HepG2 (cell line): Measurements from ENCODE around the gene PPP1R18. TPM values are rescaled to one million over a fixed set of nuclear protein-coding genes. Genes with fewer than 3 reads are reported as not detected.

Experiments used
- CCDC6 ChIP-seq: sonication (generic); formaldehyde crosslinking; IDR thresholded peaks from 2 replicates; pipeline ENCODE4 v1.8.1; 2022; ENCODE audit warnings: mild to moderate bottlenecking, missing genetic modification reagents, moderate library complexity
- DNMT3B ChIP-seq: conservative IDR thresholded peaks from 2 replicates; pipeline ENCODE4 v1.6.1; 2016; ENCODE audit warnings: missing biosample characterization, control low read depth
- FOXO1 ChIP-seq: sonication (generic); formaldehyde crosslinking; IDR thresholded peaks from 2 replicates; pipeline ENCODE4 v1.4.0; 2020; ENCODE audit warnings: missing genetic modification reagents
- FOXP4 ChIP-seq: sonication (generic); formaldehyde crosslinking; IDR thresholded peaks from 2 replicates; pipeline ENCODE4 v1.4.0; 2020; ENCODE audit warnings: missing genetic modification reagents
- GMEB1 ChIP-seq: sonication (generic); formaldehyde crosslinking; IDR thresholded peaks from 2 replicates; pipeline ENCODE4 v1.5.1; 2020; ENCODE audit warnings: missing genetic modification reagents, mild to moderate bottlenecking, borderline replicate concordance
- KLF9 ChIP-seq: IDR thresholded peaks from 2 replicates; pipeline ENCODE4 v1.6.1; 2016; ENCODE audit warnings: low read depth
- MED8 ChIP-seq: sonication (generic); formaldehyde crosslinking; IDR thresholded peaks from 2 replicates; pipeline ENCODE4 v1.8.1; 2023; ENCODE audit warnings: mild to moderate bottlenecking, missing genetic modification reagents; ENCODE audit not compliant: insufficient replicate concordance
- MTA1 ChIP-seq: sonication (generic); formaldehyde crosslinking; IDR thresholded peaks from 2 replicates; pipeline ENCODE4 v1.4.0; 2020; ENCODE audit warnings: missing genetic modification reagents, mild to moderate bottlenecking, borderline replicate concordance
- MXI1 ChIP-seq: IDR thresholded peaks from 3 replicates; pipeline ENCODE4 v1.6.1; 2012; ENCODE audit warnings: low read depth, low read length, inconsistent platforms, borderline replicate concordance
- NAIF1 ChIP-seq: sonication (generic); formaldehyde crosslinking; IDR thresholded peaks from 2 replicates; pipeline ENCODE4 v1.5.0; 2020; ENCODE audit warnings: mild to moderate bottlenecking, missing genetic modification reagents, borderline replicate concordance
- RXRA ChIP-seq: sonication (generic); formaldehyde crosslinking; IDR thresholded peaks from 2 replicates; pipeline ENCODE4 v1.5.1; 2020; ENCODE audit warnings: missing genetic modification reagents
- SMC3 ChIP-seq: IDR thresholded peaks from 2 replicates; pipeline ENCODE4 v1.6.1; 2011; ENCODE audit warnings: low read length, improper control_type of control experiment
- TP53 ChIP-seq: sonication (generic); formaldehyde crosslinking; conservative IDR thresholded peaks from 2 replicates; pipeline ENCODE4 v1.4.0; 2020; ENCODE audit warnings: missing genetic modification reagents
- U2AF1 ChIP-seq: fragments of 200-400 bp; formaldehyde crosslinking; optimal IDR thresholded peaks from 2 replicates; pipeline ENCODE3; 2017; ENCODE audit warnings: mild to moderate bottlenecking, low read depth, low read length
- ZFP37 ChIP-seq: sonication (generic); formaldehyde crosslinking; IDR thresholded peaks from 2 replicates; pipeline ENCODE4 v1.4.0; 2020; ENCODE audit warnings: missing genetic modification reagents, borderline replicate concordance
- ZHX1 ChIP-seq: sonication (generic); formaldehyde crosslinking; IDR thresholded peaks from 2 replicates; pipeline ENCODE4 v1.8.1; 2022; ENCODE audit warnings: low read depth, mild to moderate bottlenecking, missing genetic modification reagents
- ZNF124 ChIP-seq: sonication (generic); formaldehyde crosslinking; IDR thresholded peaks from 2 replicates; pipeline ENCODE4 v1.4.0; 2020; ENCODE audit warnings: missing genetic modification reagents
- ZNF556 ChIP-seq: sonication (generic); formaldehyde crosslinking; IDR thresholded peaks from 2 replicates; pipeline ENCODE4 v1.4.0; 2020; ENCODE audit warnings: mild to moderate bottlenecking, missing genetic modification reagents, borderline replicate concordance
- ZNF574 ChIP-seq: sonication (generic); formaldehyde crosslinking; IDR thresholded peaks from 2 replicates; pipeline ENCODE4 v1.4.0; 2020; ENCODE audit warnings: missing genetic modification reagents
- ZNF580 ChIP-seq: IDR thresholded peaks from 2 replicates; pipeline ENCODE4 v1.6.1; 2016; ENCODE audit warnings: low read depth, borderline replicate concordance
- ZNF792 ChIP-seq: IDR thresholded peaks from 2 replicates; pipeline ENCODE4 v1.6.1; 2016
- polyA plus RNA-seq, 8 experiments: library from polyadenylated mRNA; depleted of rRNA in 3 of 8; stranded (reverse) in 7 of 8; unstranded in 1 of 8; fragments of >200 nt; fragmentation: Illumina TruSeq in 4 of 8; extraction: Trizol in 4 of 8; gene quantifications; 2 replicates each; pipeline versions ENCODE4 v1.2.1 to v1.2.3, GENCODE V29; 2011 to 2016; ENCODE audit warnings: low read depth in 4 of 8, missing spikeins in 1 of 8, mixed read lengths in 1 of 8; ENCODE audit not compliant: insufficient read depth in 1 of 8
- total RNA-seq, 5 experiments: library from RNA; depleted of rRNA; stranded (reverse); fragments of >200 nt; fragmentation: Illumina TruSeq; extraction: Trizol; gene quantifications; 2 replicates each; pipeline ENCODE4 v1.2.3, GENCODE V29; 2016; ENCODE audit warnings: low read depth in 1 of 5

The PPP1R18 gene
- total and polyA plus RNA-seq, 2 of the 13 experiments (the other 11 are each of a cell fraction or from before 2014, with no cell fraction given) = 4.9 to 9.2 TPM

- TF ChIP-seq ZNF574 (CRISPR knock-in tag) (peak; percentile 99), MED8 (CRISPR knock-in tag) (peak; percentile 81), NAIF1 (CRISPR knock-in tag) (no peak), ZNF556 (CRISPR knock-in tag) (peak; percentile 97), ZHX1 (CRISPR knock-in tag) (peak; percentile 99), MTA1 (CRISPR knock-in tag) (peak; percentile 86; the same call in 1 of the 2 replicates), FOXP4 (CRISPR knock-in tag) (peak; percentile 81), SMC3 (no peak), TP53 (CRISPR knock-in tag) (peak; percentile 56; the same call in 1 of the 2 replicates), ZNF792 (CRISPR knock-in tag) (peak; percentile 98), CCDC6 (peak; percentile 98), U2AF1 (peak; percentile 100), ZFP37 (CRISPR knock-in tag) (no peak; the same call in 1 of the 2 replicates), ZNF580 (CRISPR knock-in tag) (peak; percentile 95; the same call in 1 of the 2 replicates), RXRA (peak; percentile 86), KLF9 (peak; percentile 99), GMEB1 (CRISPR knock-in tag) (peak; percentile 95), DNMT3B (CRISPR knock-in tag) (peak; percentile 94), MXI1 (peak; percentile 97; the same call in 2 of the 3 replicates), ZNF124 (peak; percentile 68), FOXO1 (peak; percentile 88)
Observed at GRCh38 chr6:30717129-30717844, 30.8 kb upstream of the PPP1R18 start, which contains the start of gene MDC1 (continued).
